ENCODE data around the gene ZNF627.

- TF ChIP-seq CTCF (IDR thresholded peaks at IDR 0.05; ENCODE audit: poor library complexity, severe bottlenecking) (no peak), POLR2AphosphoS5 (IDR thresholded peaks at IDR 0.05) (no peak), EP300 (conservative IDR thresholded peaks at IDR 0.05; ENCODE audit: poor library complexity, severe bottlenecking) (no peak), REST (IDR thresholded peaks at IDR 0.05; ENCODE audit: borderline replicate concordance) (no peak), TAF1 (IDR thresholded peaks at IDR 0.05; ENCODE audit: low read depth) (no peak), EZH2 (IDR thresholded peaks at IDR 0.05; ENCODE audit: borderline replicate concordance, insufficient read depth, low read length, poor library complexity, severe bottlenecking) (no peak), RAD21 (conservative IDR thresholded peaks at IDR 0.05) (no peak), MXI1 (conservative IDR thresholded peaks at IDR 0.05; ENCODE audit: poor library complexity, severe bottlenecking) (no peak), SMC3 (conservative IDR thresholded peaks at IDR 0.05; ENCODE audit: poor library complexity) (no peak)
Measured at GRCh38 chr19:11576227-11576626, 21.1 kb upstream of the ZNF627 start.
